PC-3 (cell line): Measurements from ENCODE around the gene BEGAIN. TPM values are rescaled to one million over a fixed set of nuclear protein-coding genes. Genes with fewer than 3 reads are reported as not detected.

Source experiments
- ATAC-seq: fragments of 200-7000 bp; cut with Tn5 transposase; 2 replicates; pipeline ENCODE4 v1.9.1; 2020; ENCODE audit warnings: mild to moderate bottlenecking, moderate library complexity
- BruUV-seq: library from RNA; stranded (reverse); fragments of 400-500 nt; replicated peaks from 2 replicates; lab custom pipeline; 2021; lab: Mats Ljungman, UMichigan
- CTCF ChIA-PET: fragments of 300-600 bp; sonication (Branson Sonifier 250); formaldehyde crosslinking; loops from one replicate; lab custom pipeline; 2022; ENCODE audit warnings: antibody characterized with exemption; lab: Charles Lee
- POLR2A ChIA-PET: fragments of 300-600 bp; sonication (Branson Sonifier 250); formaldehyde crosslinking; loops from one replicate; lab custom pipeline; 2022; ENCODE audit warnings: antibody characterized with exemption; ENCODE audit not compliant: unreplicated experiment; lab: Charles Lee
- DNase-seq: peaks from one replicate; pipeline ENCODE4 v3.0.0-alpha.2; 2015
- H2AFZ ChIP-seq: fragments of 300-600 bp; sonication (generic); 2 replicates; pipeline ENCODE4 v1.6.0; 2016; ENCODE audit warnings: antibody characterized with exemption, low read length
- H3F3A ChIP-seq: fragments of 300-600 bp; sonication (generic); one replicate; pipeline ENCODE4 v1.6.0; 2017; ENCODE audit warnings: antibody characterized with exemption, low read length, control low read depth, mild to moderate bottlenecking; ENCODE audit not compliant: unreplicated experiment
- H3K27ac ChIP-seq: fragments of 300-600 bp; sonication (generic); 2 replicates; pipeline ENCODE4 v1.5.1; 2016; ENCODE audit warnings: mild to moderate bottlenecking, low read length
- H3K27me3 ChIP-seq: fragments of 300-600 bp; sonication (generic); 2 replicates; pipeline ENCODE4 v1.6.1; 2016; ENCODE audit warnings: low read length, mixed read lengths
- H3K36me3 ChIP-seq: fragments of 300-600 bp; sonication (generic); 2 replicates; pipeline ENCODE4 v1.6.1; 2016; ENCODE audit warnings: low read depth, mixed run types, low read length, mixed read lengths
- H3K4me1 ChIP-seq: fragments of 300-600 bp; sonication (generic); 2 replicates; pipeline ENCODE4 v1.5.1; 2016; ENCODE audit warnings: low read length; ENCODE audit not compliant: insufficient read depth
- H3K4me2 ChIP-seq: fragments of 300-600 bp; sonication (generic); 2 replicates; pipeline ENCODE4 v1.6.0; 2016; ENCODE audit warnings: low read length
- H3K4me3 ChIP-seq: fragments of 300-600 bp; sonication (generic); 2 replicates; pipeline ENCODE4 v1.5.1; 2016; ENCODE audit warnings: mild to moderate bottlenecking, low read length, mixed read lengths
- H3K79me2 ChIP-seq: fragments of 300-600 bp; sonication (generic); 2 replicates; pipeline ENCODE4 v1.6.1; 2017; ENCODE audit warnings: low read length, mixed read lengths
- H3K9ac ChIP-seq: fragments of 300-600 bp; sonication (generic); 2 replicates; pipeline ENCODE4 v1.6.0; 2016; ENCODE audit warnings: mild to moderate bottlenecking, low read length
- H3K9me2 ChIP-seq: fragments of 300-600 bp; sonication (generic); replicated peaks from 2 replicates; pipeline ENCODE4 v1.6.1; 2016; ENCODE audit warnings: mixed run types, low read length, mixed read lengths
- H3K9me3 ChIP-seq: fragments of 300-600 bp; sonication (generic); 2 replicates; pipeline ENCODE4 v1.6.1; 2016; ENCODE audit warnings: low read length, mixed read lengths
- H4K20me1 ChIP-seq: fragments of 300-600 bp; sonication (generic); 2 replicates; pipeline ENCODE4 v1.6.1; 2016; ENCODE audit warnings: low read length, mixed read lengths
- CTCF ChIP-seq: fragments of 300-600 bp; sonication (generic); conservative IDR thresholded peaks from 2 replicates; pipeline ENCODE4 v1.5.1; 2017; ENCODE audit warnings: antibody characterized with exemption, low read depth, mild to moderate bottlenecking, low read length
- EZH2 ChIP-seq: fragments of 300-600 bp; sonication (generic); IDR thresholded peaks from one replicate; pipeline ENCODE4 v1.6.1; 2017; ENCODE audit warnings: antibody characterized with exemption, mild to moderate bottlenecking, low read length; ENCODE audit not compliant: unreplicated experiment
- EZH2phosphoT487 ChIP-seq: fragments of 300-600 bp; sonication (generic); IDR thresholded peaks from 2 replicates; pipeline ENCODE4 v1.6.1; 2018; ENCODE audit warnings: mild to moderate bottlenecking, antibody characterized with exemption, low read length, borderline replicate concordance
- intact Hi-C: fragments of 100-400 bp; cut with micrococcal nuclease; formaldehyde crosslinking; loops from 2 replicates; pipeline ENCODE4 v1.9.0; 2023
- total RNA-seq: library from RNA; depleted of rRNA; stranded (reverse); fragments of >200 nt; gene quantifications from 2 replicates; pipeline ENCODE4 v1.2.3, GENCODE V29; 2014

BEGAIN gene
- total RNA-seq, 1 experiment from 2014 or later: 3.8 TPM

- H3K27me3 ChIP-seq: no peaks in the 10 kb centered on the region
- H3K4me3 ChIP-seq: no peak overlapping the region
- ATAC-seq (peak; percentile 25), DNase-seq (peak; percentile 15)
- peak overlapping the region; percentile 50 for H3K9ac ChIP-seq
- peaks cover 25% of the 10 kb centered on the region for H3K4me1 ChIP-seq
- BruUV-seq: no TSS peak
- H3K4me2 ChIP-seq: peak overlapping the region; percentile 64
- no peaks in the 10 kb centered on the region for H4K20me1 ChIP-seq
- POLR2A ChIA-PET: interaction anchor here (1.1 kb wide), 1 partner anchor 70 kb away, joined by 4 read pairs; no protein-coding TSS in a partner anchor
- CTCF ChIA-PET: interaction anchor here (0.6 to 0.7 kb wide), 3 partner anchors 106 to 391 kb away, joined by 3 to 8 read pairs (median 5); no protein-coding TSS in a partner anchor
- no peak for TF ChIP-seq EZH2phosphoT487
- no peaks in the 10 kb centered on the region for H3K79me2 ChIP-seq
- no peak overlapping the region for H3K27ac ChIP-seq
- no peaks in the 10 kb centered on the region for H3K9me3 ChIP-seq
- H3K9me2 ChIP-seq: no peaks in the 10 kb centered on the region
- H2AFZ ChIP-seq: peak overlapping the region; percentile 87
- intact Hi-C loops: loop anchor here (5.0 to 10.0 kb wide), 2 partner anchors 69 to 99 kb away; no protein-coding TSS in a partner anchor
- H3F3A ChIP-seq: no peaks in the 10 kb centered on the region
- H3K36me3 ChIP-seq: no peaks in the 10 kb centered on the region
These were observed 41.2 kb downstream of the BEGAIN start for GRCh38 chr14:100546051-100546443.

GRCh38 chr14:100545359-100545758 is 41.9 kb downstream of the BEGAIN start:
- no TSS peak for BruUV-seq
- Histone ChIP-seq H3K36me3 (no peaks in the 10 kb centered on the region), H3K27me3 (no peaks in the 10 kb centered on the region), H3F3A (no peaks in the 10 kb centered on the region), H4K20me1 (no peaks in the 10 kb centered on the region), H3K4me3 (no peak overlapping the region), H3K79me2 (no peaks in the 10 kb centered on the region), H3K27ac (no peak overlapping the region), H3K4me2 (no peak overlapping the region), H3K9me3 (no peaks in the 10 kb centered on the region), H2AFZ (no peak overlapping the region), H3K9ac (no peak overlapping the region), H3K9me2 (no peaks in the 10 kb centered on the region), H3K4me1 (peaks cover 25% of the 10 kb centered on the region)
- intact Hi-C loops: loop anchor here (5.0 to 10.0 kb wide), 2 partner anchors 68 to 99 kb away; no protein-coding TSS in a partner anchor
- POLR2A ChIA-PET: interaction anchor here (1.1 kb wide), 1 partner anchor 69 kb away, joined by 4 read pairs; no protein-coding TSS in a partner anchor
- CTCF ChIA-PET: no interaction called here
- TF ChIP-seq EZH2 (no peak), CTCF (no peak), EZH2phosphoT487 (no peak)
- ATAC-seq (no peak), DNase-seq (no peak)

- Histone ChIP-seq H4K20me1 (no peaks in the 10 kb centered on the region), H3K36me3 (no peaks in the 10 kb centered on the region), H3F3A (no peaks in the 10 kb centered on the region), H3K4me1 (peaks cover 25% of the 10 kb centered on the region), H3K9me3 (no peaks in the 10 kb centered on the region), H3K4me2 (no peak overlapping the region), H3K9me2 (no peaks in the 10 kb centered on the region), H3K27ac (no peak overlapping the region), H3K9ac (no peak overlapping the region), H3K27me3 (no peaks in the 10 kb centered on the region), H3K4me3 (no peak overlapping the region), H3K79me2 (no peaks in the 10 kb centered on the region), H2AFZ (no peak overlapping the region)
- ChIA-PET CTCF (no interaction called here), POLR2A (no interaction called here)
- no peak for TF ChIP-seq EZH2phosphoT487
- TF ChIP-seq CTCF: no peak
- no peak for TF ChIP-seq EZH2
- intact Hi-C loops: loop anchor here (5.0 to 10.0 kb wide), 2 partner anchors 67 to 100 kb away; no protein-coding TSS in a partner anchor
- DNase-seq: no peak
- BruUV-seq: no TSS peak
- no peak for ATAC-seq
These were observed 42.6 kb downstream of the BEGAIN start for GRCh38 chr14:100544506-100545141.
